Karpas-422 (cell line): ENCODE results near the gene PLXNA2. TPM values are rescaled to one million over a fixed set of nuclear protein-coding genes. Genes with fewer than 3 reads are reported as not detected.
A peak's percentile ranks its signal among the peaks of the same experiment; 100 is the strongest.

Experiments used
- DNase-seq: peaks from one replicate; pipeline ENCODE4 v3.0.0-alpha.2; 2015
- H2AFZ ChIP-seq: fragments of 200-600 bp; sonication (generic); 2 replicates; pipeline ENCODE4 v1.6.1; 2014; ENCODE audit warnings: antibody characterized with exemption, low read length, mixed read lengths
- H3K27ac ChIP-seq: fragments of 200-600 bp; sonication (generic); 2 replicates; pipeline ENCODE4 v1.5.1; 2014; ENCODE audit warnings: mild to moderate bottlenecking, low read length, moderate library complexity
- H3K27me3 ChIP-seq: fragments of 200-600 bp; sonication (generic); 2 replicates; pipeline ENCODE4 v1.6.1; 2014; ENCODE audit warnings: low read length, mixed read lengths
- H3K36me3 ChIP-seq: fragments of 200-600 bp; sonication (generic); 2 replicates; pipeline ENCODE4 v1.6.1; 2014; ENCODE audit warnings: low read length, mixed read lengths; ENCODE audit not compliant: insufficient read depth
- H3K4me1 ChIP-seq: fragments of 200-600 bp; sonication (generic); 2 replicates; pipeline ENCODE4 v1.6.1; 2014; ENCODE audit warnings: mild to moderate bottlenecking, low read length, mixed read lengths
- H3K4me2 ChIP-seq: fragments of 200-600 bp; sonication (generic); 2 replicates; pipeline ENCODE4 v1.6.1; 2014; ENCODE audit warnings: low read length, low read depth, mild to moderate bottlenecking; ENCODE audit not compliant: poor library complexity, severe bottlenecking
- H3K4me3 ChIP-seq: fragments of 200-600 bp; sonication (generic); 2 replicates; pipeline ENCODE4 v1.5.1; 2014; ENCODE audit warnings: mild to moderate bottlenecking, antibody characterized with exemption, low read length, mixed read lengths
- H3K79me2 ChIP-seq: fragments of 200-600 bp; sonication (generic); 2 replicates; pipeline ENCODE4 v1.6.1; 2014; ENCODE audit warnings: mild to moderate bottlenecking, low read length, mixed read lengths
- H3K9ac ChIP-seq: fragments of 200-600 bp; sonication (generic); 2 replicates; pipeline ENCODE4 v1.6.0; 2014; ENCODE audit warnings: low read length
- H3K9me2 ChIP-seq: fragments of 200-600 bp; sonication (generic), shearing (Covaris generic); replicated peaks from 2 replicates; pipeline ENCODE4 v1.6.0; 2014; ENCODE audit warnings: mild to moderate bottlenecking, low read length, moderate library complexity; ENCODE audit not compliant: insufficient read depth
- H3K9me3 ChIP-seq: fragments of 300-700, 200-600 bp; sonication (generic); 2 replicates; pipeline ENCODE4 v1.6.1; 2014; ENCODE audit warnings: low read length, mixed read lengths
- H4K20me1 ChIP-seq: fragments of 200-600 bp; sonication (generic); 2 replicates; pipeline ENCODE4 v1.6.1; 2014; ENCODE audit warnings: mild to moderate bottlenecking, antibody characterized with exemption, low read length, low read depth; ENCODE audit not compliant: insufficient read depth
- total RNA-seq: library from RNA; depleted of rRNA; stranded (reverse); fragments of >200 nt; shearing (Covaris generic); gene quantifications from 2 replicates; pipeline ENCODE4 v1.2.3, GENCODE V29; 2014; ENCODE audit warnings: low replicate concordance

PLXNA2 gene
- total RNA-seq, 1 experiment from 2014 or later, result not detected

GRCh38 chr1:208048904-208049303 lies 195.3 kb downstream of the PLXNA2 start:
- no peaks in the 10 kb centered on the region for H3K9me3 ChIP-seq
- no peak overlapping the region for H3K4me2 ChIP-seq
- no peaks in the 10 kb centered on the region for H3K4me1 ChIP-seq
- H3K4me3 ChIP-seq, result no peak overlapping the region
- H3K9me2 ChIP-seq, result no peaks in the 10 kb centered on the region
- H4K20me1 ChIP-seq, result 0 out of 2 replicates have a peak, but pooled peaks cover 3% of the 10 kb centered on the region
- no peak for DNase-seq
- no peak overlapping the region for H3K27ac ChIP-seq
- H3K27me3 ChIP-seq, result no peaks in the 10 kb centered on the region
- no peak overlapping the region for H2AFZ ChIP-seq
- no peaks in the 10 kb centered on the region for H3K79me2 ChIP-seq
- no peak overlapping the region for H3K9ac ChIP-seq
- no peaks in the 10 kb centered on the region for H3K36me3 ChIP-seq

DNA sequence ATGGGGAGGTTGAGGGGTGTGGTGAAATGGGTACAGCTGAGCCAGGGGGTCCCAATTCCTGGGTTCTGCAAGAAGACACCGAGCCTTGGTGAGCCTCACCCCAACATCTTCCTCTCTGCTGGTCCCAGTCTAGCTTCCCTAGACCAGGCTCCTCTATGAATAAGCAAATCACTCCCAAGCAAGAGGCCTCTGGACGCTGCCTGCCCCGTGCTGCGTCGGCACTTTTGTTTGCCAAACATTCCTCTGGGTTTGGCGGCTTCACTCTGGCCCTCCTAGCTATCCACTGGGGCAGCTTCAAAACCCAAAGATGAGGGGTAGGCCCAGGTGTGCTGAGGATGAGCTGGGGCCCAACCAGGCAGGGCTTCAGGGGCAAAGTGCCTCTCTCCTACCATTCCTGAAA lies 196.2 kb downstream of the PLXNA2 start:
- no peaks in the 10 kb centered on the region for H3K79me2 ChIP-seq
- no peaks in the 10 kb centered on the region for H3K9me2 ChIP-seq
- no peaks in the 10 kb centered on the region for H3K27me3 ChIP-seq
- 0 out of 2 replicates have a peak, but pooled peaks cover under 1% of the 10 kb centered on the region for H4K20me1 ChIP-seq
- no peak overlapping the region for H3K9ac ChIP-seq
- H3K4me3 ChIP-seq, result no peak overlapping the region
- DNase-seq, result no peak
- H2AFZ ChIP-seq, result no peak overlapping the region
- H3K4me2 ChIP-seq, result no peak overlapping the region
- H3K36me3 ChIP-seq, result no peaks in the 10 kb centered on the region
- no peak overlapping the region for H3K27ac ChIP-seq
- H3K9me3 ChIP-seq, result no peaks in the 10 kb centered on the region
- H3K4me1 ChIP-seq, result no peaks in the 10 kb centered on the region

DNA sequence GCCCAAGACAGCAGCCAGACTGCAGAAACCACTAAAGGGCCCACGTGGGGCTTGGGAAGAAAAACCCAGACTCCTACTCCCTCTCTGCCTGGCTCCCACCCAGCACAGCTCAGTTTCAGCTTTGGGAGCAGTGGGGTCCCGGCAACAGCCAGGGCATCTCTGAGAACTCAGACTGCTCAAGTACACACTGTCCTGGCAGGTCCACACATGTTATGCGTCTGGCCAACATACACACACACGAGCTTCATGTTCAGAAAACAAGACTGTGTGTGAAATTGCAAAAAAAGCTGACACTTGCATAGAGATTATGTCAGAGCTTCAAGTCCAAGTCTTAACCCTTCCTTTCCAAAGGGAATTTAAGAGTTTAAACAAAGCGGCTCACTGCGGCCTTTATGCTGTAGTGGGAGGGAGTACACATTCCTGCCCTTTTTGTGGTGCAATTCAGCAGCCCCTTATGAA lies 196.7 kb downstream of the PLXNA2 start:
- no peak overlapping the region for H3K4me2 ChIP-seq
- no peaks in the 10 kb centered on the region for H3K9me2 ChIP-seq
- no peaks in the 10 kb centered on the region for H3K9me3 ChIP-seq
- no peak for DNase-seq
- no peak overlapping the region for H3K4me3 ChIP-seq
- no peaks in the 10 kb centered on the region for H3K27me3 ChIP-seq
- H2AFZ ChIP-seq, result no peak overlapping the region
- H3K79me2 ChIP-seq, result no peaks in the 10 kb centered on the region
- H3K9ac ChIP-seq, result no peak overlapping the region
- H3K36me3 ChIP-seq, result no peaks in the 10 kb centered on the region
- H3K4me1 ChIP-seq, result no peaks in the 10 kb centered on the region
- no peak overlapping the region for H3K27ac ChIP-seq
- no peaks in the 10 kb centered on the region for H4K20me1 ChIP-seq

DNA sequence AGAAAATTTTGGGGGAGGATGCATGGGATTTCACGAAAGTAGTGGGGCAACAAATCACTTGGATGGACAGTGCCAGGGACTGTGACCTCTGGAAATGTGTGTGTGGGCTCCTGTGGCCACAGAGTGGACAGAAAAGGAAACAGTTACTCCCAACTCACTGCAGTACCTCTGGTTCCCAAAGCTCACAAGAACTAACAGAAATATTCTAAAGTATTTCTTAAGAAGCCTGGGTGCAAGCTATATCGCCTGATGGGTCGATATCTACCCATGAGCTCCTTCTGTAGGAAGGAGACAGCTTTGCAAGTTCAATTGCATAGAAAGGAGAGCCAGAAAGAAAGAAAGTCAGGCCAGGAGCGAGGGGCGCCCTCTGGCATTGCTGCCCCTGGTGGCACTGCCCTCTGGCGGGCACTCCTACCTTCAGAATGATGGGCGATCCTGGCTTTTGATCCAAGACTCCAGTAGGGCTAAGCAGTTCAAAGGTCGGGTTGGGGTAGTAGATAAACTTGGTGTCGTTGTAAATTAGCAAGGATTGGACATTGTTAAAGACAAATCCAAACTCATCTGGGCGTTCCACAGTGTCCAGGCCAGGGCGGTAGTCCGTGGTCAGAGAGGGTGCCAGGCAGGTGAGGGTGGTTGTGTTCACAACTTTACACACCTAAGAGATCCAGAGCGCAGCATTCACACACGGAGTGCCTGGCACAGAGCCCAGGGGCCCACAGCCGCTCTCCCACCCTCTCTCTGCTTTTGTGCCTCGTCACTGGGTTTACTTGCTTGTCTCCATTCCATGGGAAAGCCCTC lies 198.5 kb downstream of the PLXNA2 start:
- no peak overlapping the region for H3K4me3 ChIP-seq
- no peak overlapping the region for H3K4me2 ChIP-seq
- H2AFZ ChIP-seq, result no peak overlapping the region
- no peak overlapping the region for H3K9ac ChIP-seq
- H3K9me2 ChIP-seq, result no peaks in the 10 kb centered on the region
- H3K79me2 ChIP-seq, result no peaks in the 10 kb centered on the region
- no peak overlapping the region for H3K27ac ChIP-seq
- no peaks in the 10 kb centered on the region for H3K4me1 ChIP-seq
- H4K20me1 ChIP-seq, result no peaks in the 10 kb centered on the region
- DNase-seq, result peak; percentile 65
- no peaks in the 10 kb centered on the region for H3K9me3 ChIP-seq
- H3K36me3 ChIP-seq, result no peaks in the 10 kb centered on the region
- H3K27me3 ChIP-seq, result no peaks in the 10 kb centered on the region

DNA sequence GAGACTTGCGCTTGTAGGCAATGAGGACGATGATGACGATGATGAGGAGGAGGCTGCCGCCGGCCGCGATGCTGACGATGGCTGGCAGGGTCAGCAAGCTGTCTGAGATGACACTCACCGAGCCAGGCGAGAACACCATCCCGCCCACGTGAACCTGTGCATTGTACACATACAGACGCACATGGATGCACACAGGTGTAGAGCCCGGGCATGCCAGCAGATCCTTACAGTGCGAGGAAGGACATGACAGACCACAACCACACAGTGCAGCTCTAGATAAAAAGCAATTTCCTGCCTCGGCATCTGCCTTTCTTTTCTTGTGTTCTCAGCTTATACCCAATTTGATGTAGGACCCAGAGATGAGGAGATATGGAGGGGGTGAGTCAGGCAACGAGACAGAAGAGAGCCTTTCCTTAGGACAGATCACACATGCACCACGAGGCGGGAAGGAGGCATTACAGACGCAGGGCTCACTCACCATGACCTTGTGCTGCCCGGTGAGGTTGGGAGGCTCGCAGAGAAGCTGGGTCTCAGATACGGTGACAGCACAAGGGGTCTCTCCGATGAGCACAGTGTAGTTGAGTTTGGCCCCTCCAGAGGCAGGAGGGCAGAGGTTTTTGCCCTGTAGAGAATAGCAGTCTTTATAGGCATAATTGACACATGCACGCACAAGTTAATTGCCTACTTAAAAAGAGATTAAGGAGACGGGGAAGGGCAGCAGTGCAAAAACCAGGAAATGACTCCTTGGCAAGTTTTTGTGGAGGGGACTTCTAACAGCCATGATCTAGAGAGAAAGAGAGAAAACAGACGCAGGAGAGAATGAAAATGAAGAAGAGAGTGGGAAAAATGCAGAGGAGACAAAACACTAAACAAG lies 199.4 kb downstream of the PLXNA2 start:
- no peak overlapping the region for H2AFZ ChIP-seq
- H3K27me3 ChIP-seq, result no peaks in the 10 kb centered on the region
- H3K9me3 ChIP-seq, result no peaks in the 10 kb centered on the region
- no peaks in the 10 kb centered on the region for H4K20me1 ChIP-seq
- no peaks in the 10 kb centered on the region for H3K9me2 ChIP-seq
- H3K4me2 ChIP-seq, result no peak overlapping the region
- no peaks in the 10 kb centered on the region for H3K4me1 ChIP-seq
- no peak overlapping the region for H3K27ac ChIP-seq
- no peak overlapping the region for H3K4me3 ChIP-seq
- DNase-seq, result no peak
- H3K79me2 ChIP-seq, result no peaks in the 10 kb centered on the region
- H3K36me3 ChIP-seq, result no peaks in the 10 kb centered on the region
- H3K9ac ChIP-seq, result no peak overlapping the region

GRCh38 chr1:208043691-208044181 lies 200.4 kb downstream of the PLXNA2 start:
- H3K36me3 ChIP-seq, result no peaks in the 10 kb centered on the region
- no peaks in the 10 kb centered on the region for H3K4me1 ChIP-seq
- H3K9ac ChIP-seq, result no peak overlapping the region
- H3K9me2 ChIP-seq, result no peaks in the 10 kb centered on the region
- no peaks in the 10 kb centered on the region for H3K9me3 ChIP-seq
- H3K4me3 ChIP-seq, result no peak overlapping the region
- H3K27ac ChIP-seq, result no peak overlapping the region
- no peaks in the 10 kb centered on the region for H4K20me1 ChIP-seq
- H3K27me3 ChIP-seq, result no peaks in the 10 kb centered on the region
- H2AFZ ChIP-seq, result no peak overlapping the region
- DNase-seq, result no peak
- H3K79me2 ChIP-seq, result no peaks in the 10 kb centered on the region
- no peak overlapping the region for H3K4me2 ChIP-seq

DNA sequence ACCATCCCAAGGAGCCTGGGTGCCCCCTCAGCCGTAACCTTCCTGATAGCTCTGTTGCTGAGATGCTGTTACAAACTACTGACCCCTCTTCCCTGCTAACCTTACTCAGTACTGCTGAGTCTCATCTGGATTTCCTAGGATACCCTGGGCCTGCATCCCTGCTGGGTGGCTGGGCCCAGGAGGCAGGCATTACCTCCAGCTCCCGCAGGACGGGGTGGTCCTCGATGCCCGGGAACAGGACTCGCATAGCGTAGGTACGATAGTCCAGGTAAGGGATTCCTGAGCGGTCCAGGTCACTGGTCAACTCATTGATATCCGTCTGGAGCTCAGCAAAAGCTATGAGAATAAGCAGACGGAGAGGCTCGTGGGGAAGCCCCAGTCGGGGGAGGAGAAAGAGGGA lies 201.3 kb downstream of the PLXNA2 start:
- H3K27ac ChIP-seq, result no peak overlapping the region
- H3K79me2 ChIP-seq, result no peaks in the 10 kb centered on the region
- no peaks in the 10 kb centered on the region for H3K9me2 ChIP-seq
- H4K20me1 ChIP-seq, result no peaks in the 10 kb centered on the region
- no peak overlapping the region for H3K4me2 ChIP-seq
- H3K27me3 ChIP-seq, result no peaks in the 10 kb centered on the region
- DNase-seq, result no peak
- H3K4me1 ChIP-seq, result no peaks in the 10 kb centered on the region
- H3K9ac ChIP-seq, result no peak overlapping the region
- H2AFZ ChIP-seq, result no peak overlapping the region
- H3K4me3 ChIP-seq, result no peak overlapping the region
- no peaks in the 10 kb centered on the region for H3K36me3 ChIP-seq
- H3K9me3 ChIP-seq, result no peaks in the 10 kb centered on the region

- Histone ChIP-seq H3K9me2 (no peaks in the 10 kb centered on the region), H3K27ac (no peak overlapping the region), H3K9ac (no peak overlapping the region), H3K79me2 (no peaks in the 10 kb centered on the region), H3K4me3 (no peak overlapping the region), H2AFZ (no peak overlapping the region), H3K36me3 (no peaks in the 10 kb centered on the region), H3K4me1 (no peaks in the 10 kb centered on the region), H3K4me2 (no peak overlapping the region), H4K20me1 (no peaks in the 10 kb centered on the region), H3K27me3 (no peaks in the 10 kb centered on the region), H3K9me3 (no peaks in the 10 kb centered on the region)
- DNase-seq, result no peak
These were observed 202.1 kb downstream of the PLXNA2 start for GRCh38 chr1:208042041-208042615.
